DOHH2 (cell line): Measurements from ENCODE around the gene SLC34A3.

ENCODE experiments used
- EZH2phosphoT487 ChIP-seq: fragments of 200-600 bp; sonication (generic); IDR thresholded peaks from 2 replicates; pipeline ENCODE4 v1.6.1; 2017; ENCODE audit warnings: borderline replicate concordance, mild to moderate bottlenecking, antibody characterized with exemption, low read length, moderate library complexity, mixed read lengths
- TF ChIP-seq, protein P1 (sequence below): fragments of 200-600 bp; sonication (generic); IDR thresholded peaks from one replicate; pipeline ENCODE4 v1.5.1; 2014; ENCODE audit warnings: antibody characterized with exemption, mild to moderate bottlenecking, low read depth, low read length; ENCODE audit not compliant: poor library complexity, severe bottlenecking

GRCh38 chr9:137270929-137271695 is 40.4 kb downstream of the SLC34A3 start:
- TF ChIP-seq, protein P1, sequence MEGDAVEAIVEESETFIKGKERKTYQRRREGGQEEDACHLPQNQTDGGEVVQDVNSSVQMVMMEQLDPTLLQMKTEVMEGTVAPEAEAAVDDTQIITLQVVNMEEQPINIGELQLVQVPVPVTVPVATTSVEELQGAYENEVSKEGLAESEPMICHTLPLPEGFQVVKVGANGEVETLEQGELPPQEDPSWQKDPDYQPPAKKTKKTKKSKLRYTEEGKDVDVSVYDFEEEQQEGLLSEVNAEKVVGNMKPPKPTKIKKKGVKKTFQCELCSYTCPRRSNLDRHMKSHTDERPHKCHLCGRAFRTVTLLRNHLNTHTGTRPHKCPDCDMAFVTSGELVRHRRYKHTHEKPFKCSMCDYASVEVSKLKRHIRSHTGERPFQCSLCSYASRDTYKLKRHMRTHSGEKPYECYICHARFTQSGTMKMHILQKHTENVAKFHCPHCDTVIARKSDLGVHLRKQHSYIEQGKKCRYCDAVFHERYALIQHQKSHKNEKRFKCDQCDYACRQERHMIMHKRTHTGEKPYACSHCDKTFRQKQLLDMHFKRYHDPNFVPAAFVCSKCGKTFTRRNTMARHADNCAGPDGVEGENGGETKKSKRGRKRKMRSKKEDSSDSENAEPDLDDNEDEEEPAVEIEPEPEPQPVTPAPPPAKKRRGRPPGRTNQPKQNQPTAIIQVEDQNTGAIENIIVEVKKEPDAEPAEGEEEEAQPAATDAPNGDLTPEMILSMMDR, result no peak
- TF ChIP-seq EZH2phosphoT487, result no peak
